Fibroblast of upper back skin (primary cell): ENCODE results near the gene SLC9A9.
A peak's percentile ranks its signal among the peaks of the same experiment; 100 is the strongest.

Experiments
- DNase-seq: peaks from one replicate; pipeline ENCODE4 v3.0.0-alpha.2; 2013

Gene SLC9A9

DNA sequence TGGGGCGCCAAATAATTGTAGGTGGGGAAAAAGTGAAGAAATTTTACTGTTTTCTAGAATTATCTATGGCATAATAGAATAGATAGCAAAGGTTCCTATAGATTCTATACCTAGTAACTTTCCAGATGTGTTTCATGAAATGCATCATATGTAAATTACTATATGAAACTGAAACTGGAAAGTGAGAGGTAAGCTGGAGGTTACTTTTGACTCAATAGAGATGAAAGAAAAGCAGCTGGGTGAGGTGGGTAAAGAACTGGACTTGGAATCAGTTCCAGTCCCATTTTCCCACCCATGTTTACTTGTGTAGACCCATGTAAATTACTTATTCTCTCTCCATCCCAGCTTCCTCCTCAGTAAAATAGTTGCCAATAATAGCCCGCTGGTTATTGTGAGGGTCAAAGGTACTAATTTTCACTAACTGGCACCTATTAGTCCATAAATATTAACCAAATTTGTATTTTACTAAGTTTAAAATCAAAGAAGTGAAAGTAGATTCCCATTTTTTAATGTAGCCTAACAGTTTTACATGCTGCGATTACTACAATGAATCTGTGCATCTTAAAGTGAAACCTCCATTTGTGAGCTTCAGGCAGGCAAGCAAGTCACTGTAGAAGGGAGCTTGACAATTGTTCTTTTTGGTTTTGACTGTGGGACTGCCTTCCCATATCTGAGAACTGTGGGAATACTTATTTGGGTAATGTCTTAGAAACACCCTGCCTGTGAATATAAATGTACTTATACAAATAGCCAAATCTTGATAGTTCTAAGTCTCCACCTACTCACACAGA is 312.1 kb downstream of the SLC9A9 start:
- no peak for DNase-seq

DNA sequence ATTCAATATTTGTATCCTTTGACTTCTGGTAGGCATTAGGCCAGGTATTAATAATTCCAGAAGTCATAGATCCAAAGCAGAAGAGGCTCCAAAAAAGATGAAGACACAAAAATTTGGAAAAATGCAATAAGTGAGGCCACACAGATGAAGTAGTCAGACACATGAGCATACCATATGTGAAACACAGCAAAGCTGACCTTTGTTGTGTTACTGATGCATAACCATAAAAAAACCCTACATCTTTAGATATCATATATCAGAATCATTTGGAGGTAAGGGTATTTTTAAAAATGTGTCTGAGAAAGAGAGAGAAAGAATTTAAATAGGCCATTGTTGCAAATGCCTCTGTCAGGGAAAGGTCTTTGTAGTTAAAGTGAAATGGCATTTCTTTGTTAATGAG is 314.9 kb downstream of the SLC9A9 start:
- no peak for DNase-seq

DNA sequence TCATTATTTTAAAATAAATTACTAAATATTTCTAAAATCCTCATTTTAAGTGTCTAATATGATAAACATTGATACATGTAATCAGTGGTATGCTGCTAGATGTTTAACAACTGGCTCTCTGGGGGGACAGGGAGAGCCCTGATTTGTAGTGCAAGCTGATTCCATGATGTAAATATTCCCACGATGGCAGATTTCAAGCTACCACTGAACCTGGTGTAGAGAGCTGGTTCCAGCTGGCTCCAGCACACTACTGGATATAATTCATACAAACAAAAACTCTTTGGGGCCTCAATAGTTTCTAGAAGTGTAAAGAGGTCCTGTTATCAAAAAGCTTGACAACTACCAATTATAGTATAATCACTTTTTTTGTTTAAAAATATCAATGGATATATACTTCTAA is 316.2 kb downstream of the SLC9A9 start:
- no peak for DNase-seq

DNA sequence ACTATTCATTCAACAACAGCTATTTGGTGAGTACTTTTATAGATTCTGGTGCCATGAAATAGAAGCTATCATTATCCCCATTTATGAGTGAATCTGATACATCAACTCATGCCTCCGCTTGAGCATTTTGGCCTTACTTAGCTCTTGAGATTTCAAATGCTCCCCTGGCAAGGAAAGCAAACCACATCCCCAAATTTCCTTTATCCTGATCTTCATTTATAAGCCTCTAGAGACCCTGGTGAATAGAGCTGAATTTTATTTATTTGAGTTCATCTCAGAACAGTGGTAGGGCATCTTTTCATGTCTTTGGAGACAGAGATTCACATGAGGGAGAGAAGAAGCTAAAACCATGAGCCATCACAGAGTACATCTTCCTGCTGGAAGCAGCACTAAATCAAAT is 317.2 kb downstream of the SLC9A9 start:
- no peak for DNase-seq

DNA sequence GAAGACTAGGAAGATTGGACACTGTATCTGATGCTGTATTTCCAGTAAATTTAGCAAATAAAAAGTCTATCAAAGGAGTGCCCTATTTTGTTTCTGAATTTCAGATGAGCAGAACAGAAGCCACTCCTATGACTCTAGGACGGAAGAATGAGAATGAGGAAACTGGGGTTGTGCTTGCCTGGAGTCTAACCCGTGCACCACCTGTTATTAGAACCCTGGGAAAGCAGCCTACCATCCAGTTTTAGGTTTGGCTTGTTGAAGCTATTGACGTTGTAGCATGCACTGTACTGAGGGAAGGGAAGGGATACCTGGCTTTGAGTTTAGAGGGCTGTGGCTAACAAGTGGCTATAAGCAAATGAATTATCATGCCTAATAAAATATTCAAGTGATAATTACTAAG is 318.5 kb downstream of the SLC9A9 start:
- DNase-seq = no peak

DNA sequence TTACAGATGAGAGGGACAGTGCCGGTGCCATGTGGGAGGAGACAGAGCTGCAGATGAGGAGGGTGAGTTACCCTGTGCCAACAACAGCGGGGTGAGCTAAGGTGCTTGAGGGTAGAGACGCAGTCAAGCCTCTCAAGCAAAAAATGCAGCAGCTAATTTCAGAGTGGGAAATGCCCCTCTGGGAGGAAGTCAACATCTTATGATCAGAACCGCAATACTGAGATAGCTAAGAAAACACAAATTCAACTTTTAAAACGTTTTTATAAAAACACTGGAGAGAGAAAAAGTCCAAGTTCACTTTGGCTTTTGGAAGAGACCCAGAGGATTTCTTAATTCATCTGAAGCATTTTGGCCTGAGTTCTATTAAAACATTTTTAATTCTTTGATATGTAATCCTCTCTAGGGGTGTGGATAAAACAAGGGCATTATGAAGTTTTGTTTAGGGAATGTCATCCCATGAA is 319.2 kb downstream of the SLC9A9 start:
- DNase-seq = no peak

DNA sequence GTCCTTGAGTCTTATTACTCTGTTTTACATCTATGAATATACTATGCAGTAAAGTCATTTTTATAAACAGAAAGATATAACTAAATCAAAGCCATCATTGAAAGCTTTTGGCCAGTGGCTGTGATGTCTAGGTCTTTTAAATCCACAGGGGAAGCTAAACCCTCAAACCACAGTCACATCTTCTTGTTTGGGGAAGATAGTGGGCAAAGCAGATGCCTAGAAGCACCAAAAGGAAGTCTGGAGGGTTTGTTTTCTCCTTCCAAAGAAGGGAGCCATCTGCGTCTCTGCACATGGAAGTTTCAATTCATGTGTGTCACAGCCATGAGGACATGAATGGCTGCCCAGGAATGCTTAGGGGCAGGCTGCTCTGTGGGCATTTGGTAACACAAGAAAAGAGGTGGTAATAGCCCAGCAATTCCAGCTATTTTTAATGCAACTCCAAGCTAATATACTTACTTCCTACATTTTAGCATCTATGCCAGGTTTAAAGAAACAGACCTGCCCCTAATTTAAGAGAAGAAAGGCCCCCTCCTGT is 322.2 kb downstream of the SLC9A9 start:
- peak; percentile 18 for DNase-seq

DNA sequence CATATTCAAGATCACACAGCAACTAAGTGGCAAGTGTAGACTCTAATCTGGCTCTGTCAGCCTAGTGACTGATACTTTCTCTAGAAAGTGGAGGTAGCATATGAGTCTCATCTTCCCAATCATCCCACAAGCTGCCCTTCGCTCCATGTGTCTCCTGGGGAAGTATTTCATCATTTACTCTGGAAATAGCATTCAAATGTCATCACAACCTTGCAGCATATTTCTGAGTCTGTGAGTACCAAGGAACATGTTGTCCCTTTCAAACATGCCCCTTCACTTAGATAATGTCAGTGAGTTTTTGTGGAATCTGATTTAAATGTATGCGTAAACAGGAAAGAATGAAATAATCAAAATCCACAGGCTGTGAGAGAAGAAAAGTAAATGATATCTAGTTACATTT is 322.9 kb downstream of the SLC9A9 start:
- peak; percentile 44 for DNase-seq

DNA sequence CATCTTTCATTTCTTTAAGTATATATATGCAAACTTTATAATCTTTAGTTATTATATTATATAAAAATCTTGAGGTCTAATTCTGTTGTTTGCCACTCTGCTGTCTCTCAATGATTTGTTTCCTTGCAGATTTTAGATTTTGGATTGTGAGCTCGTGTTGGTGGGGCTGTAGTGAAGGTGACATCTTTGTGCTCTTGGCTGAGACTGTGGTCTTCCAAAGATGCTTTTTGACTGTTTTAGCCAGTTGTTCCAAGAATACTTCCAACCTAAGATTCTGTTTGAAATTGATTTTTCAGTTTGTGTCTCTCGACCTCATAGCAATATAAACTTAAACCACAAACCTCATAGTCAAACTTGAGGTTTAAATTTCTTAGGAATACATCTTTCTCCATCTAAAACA is 326.5 kb downstream of the SLC9A9 start:
- DNase-seq = no peak

DNA sequence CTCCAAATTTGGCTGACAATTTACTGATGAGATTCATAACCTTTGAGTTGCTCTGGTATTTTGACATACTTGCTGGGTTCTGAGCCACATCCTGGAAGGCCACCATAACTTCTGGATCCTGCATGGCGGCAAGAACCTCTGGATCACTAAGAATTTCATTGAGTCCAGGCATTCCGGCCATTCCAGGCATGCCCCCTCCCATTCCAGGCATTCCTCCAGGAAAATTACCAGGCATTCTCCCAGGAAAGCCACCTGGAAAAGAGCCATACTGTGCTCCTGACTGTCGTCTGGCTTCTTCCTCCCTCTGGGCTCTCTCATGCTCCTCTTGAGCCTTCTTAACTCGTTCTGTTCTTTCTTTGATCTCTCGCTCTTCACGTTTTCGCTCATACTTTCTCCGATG is 331.1 kb downstream of the SLC9A9 start:
- DNase-seq = peak; percentile 37

DNA sequence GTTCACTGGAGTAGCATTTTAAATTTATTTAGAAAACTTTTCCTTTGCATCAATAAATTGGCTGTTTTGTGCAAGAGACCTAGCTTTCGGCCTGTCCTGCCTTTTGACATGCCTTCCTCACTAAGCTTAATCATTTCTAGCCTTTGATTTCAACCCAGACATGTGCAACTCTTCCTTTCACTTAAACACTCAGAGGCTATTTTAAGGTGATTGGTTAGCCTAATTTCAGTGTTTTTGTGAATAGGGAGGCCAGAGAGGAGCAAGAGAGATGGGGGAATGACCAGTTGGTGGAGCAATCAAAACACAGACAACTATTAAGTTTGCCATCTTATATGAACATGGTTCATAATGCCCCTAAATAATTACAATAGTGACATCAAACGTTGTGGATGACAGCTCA is 333.4 kb downstream of the SLC9A9 start:
- DNase-seq = no peak

DNA sequence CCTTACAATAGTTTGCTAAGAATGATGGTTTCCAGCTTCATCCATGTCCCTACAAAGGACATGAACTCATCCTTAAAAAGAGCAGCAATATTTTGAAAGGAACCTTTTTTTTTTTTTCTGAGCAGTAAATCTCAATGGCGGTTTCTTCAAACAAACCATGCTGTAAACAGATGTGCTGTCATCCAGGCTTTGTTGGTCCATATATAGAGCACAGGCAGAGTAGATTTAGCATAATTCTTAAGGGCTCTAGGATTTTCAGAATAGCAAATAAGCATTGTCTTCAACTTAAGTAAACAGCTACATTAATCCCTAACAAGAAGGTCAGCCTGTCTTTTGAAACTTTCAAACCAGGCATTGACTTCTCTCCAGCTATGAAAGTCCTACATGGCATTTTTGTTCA is 334.2 kb downstream of the SLC9A9 start:
- no peak for DNase-seq

DNA sequence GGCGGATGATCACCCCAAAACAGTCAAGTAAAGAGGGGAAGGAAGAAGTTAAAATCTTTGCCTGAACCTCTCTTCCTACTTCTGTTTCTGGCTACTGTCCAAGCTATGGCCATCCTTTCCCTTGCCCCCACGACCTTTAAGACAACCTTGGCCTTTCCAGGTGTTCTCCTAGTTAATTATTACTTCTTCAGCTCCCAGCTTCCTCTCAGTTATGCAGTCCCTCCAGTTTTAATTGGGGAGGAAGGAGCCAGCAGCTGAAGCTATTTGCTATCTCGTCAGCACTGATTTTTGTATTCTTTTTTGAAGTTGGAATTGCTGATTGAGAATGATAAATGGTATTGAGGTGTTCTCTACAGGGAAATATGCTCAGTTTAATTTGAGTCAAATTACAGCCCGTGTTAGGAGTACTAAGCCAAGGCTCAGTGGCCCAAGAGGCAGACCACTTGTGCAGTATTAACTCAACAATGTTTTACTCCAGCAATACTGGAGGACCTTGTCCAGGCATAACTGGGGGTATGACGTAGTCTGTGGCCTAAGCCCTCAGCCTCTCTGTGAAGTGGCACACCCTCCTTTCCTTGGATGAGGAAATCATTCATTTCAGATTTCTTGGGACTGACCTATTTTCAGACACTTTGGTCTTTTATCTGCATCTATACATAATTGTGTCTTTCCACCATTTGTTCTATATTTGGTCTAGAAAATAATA is 336.9 kb downstream of the SLC9A9 start:
- DNase-seq = no peak

DNA sequence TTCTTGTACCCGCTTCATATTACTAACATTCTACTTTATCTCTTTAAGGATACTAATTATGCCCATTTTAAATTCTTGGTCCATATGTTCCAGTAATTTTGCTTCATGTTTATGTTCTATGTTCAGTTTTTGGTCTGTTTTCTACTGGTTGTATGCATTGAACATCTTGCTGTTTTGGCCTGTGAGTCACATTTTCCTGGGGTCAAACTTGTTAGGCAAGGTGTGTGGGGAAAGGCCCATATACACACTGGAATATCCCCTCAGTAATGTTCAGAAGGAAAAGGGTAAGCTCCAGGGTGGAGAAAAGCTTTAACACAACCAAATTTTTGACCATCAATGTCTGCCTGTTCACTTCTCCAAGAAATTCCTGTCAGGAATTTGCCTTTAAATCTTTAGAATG is 337.7 kb downstream of the SLC9A9 start:
- no peak for DNase-seq

DNA sequence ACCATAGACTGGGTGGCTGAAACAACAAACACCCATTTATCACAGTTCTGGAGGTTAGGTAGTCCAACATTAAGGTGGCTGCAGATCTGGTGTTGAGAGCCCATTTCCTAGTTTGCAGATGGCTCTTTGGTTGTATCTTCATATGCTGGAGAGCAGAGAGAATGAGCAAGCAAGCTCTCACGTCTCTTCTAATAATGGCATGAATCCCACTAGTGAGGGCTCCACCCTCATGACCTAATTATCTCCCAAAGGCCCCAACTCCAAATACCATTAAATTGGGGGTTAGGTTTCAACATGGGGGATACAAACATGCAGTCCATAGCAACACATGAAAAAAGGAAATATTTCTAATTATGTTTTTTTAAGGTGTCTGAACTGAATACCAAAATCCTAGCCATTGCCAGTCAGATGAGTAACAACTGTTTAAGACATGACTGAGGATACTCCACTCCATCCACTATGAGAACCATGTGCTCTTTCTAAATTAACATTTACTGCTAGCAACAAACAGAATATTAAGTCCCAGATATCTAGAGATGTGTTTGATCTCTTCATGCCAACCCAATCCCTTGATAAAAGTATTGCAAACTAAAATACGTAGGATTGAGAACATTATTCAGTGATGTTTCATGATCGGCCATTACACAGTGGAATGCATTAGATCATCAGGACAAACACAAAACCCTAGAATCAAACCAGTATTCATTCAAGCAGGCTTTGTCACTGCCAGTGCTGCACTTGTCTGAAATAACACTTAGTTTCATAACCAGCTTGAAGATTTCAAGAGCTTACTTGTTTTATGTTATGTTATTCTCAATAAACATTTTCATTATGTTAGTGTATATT is 340.3 kb downstream of the SLC9A9 start:
- DNase-seq = peak; percentile 71

DNA sequence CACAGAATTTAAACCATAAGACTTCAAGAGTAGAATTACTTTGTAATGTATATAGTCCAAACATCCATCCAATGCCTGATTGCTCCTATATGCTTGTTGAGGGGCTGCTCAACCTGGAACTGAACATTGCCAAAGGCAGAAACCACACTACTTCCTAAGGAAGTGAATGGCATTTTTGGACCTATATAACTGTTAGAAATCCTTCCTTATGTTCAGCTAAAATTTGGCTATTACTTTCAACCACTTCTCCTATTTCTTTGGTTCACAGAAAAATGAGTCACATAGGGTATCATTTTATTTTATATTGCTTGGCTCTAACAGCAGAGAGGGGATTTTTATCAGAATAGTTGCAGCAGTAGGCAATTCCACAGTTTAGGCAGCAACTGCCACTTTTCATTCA is 342.1 kb downstream of the SLC9A9 start:
- DNase-seq = no peak

DNA sequence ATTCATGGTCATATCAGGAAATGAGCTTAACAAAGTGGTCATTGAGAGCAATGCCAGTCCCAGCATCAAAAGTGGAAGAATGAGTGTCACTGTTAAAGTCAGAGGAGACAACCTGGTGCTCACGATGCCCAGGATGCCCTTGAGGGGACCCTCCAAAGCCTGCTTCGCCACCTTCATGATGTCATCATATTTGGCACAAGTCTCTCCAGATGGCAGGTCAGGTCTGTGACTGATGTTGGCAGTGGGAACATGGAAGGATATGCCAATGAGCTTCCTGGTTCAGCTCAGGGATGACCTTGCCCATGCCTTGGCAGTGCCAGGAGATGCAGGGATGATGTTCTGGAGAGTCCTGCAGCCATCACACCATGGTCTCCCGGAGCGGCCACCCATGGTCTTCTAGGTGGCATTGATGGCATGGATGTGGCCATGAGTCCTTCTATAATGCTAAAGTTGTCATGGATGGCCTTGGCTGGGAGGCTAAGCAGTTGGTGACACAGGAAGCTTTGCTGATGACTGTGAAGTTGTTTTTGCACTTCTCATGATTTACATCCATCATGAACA is 344.9 kb downstream of the SLC9A9 start:
- DNase-seq = no peak

DNA sequence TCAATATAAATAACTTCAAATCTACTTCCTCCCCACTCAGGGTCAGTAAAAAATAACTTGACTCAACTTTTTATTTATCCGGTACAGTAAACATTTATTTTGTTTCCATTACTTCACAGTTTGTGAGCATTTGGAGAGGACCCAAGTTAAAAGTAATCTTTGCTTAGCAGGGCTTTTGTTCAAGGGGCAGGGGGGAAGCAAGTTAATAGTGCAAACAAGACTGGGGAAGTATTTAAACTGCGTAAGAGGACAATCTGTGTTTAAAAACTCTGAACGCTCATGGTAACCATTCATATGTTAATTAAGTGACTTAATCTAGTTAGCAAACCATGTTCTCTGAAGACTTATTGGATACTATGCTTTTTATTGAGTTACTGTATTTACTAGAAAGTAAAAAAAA is 346.2 kb downstream of the SLC9A9 start:
- no peak for DNase-seq

DNA sequence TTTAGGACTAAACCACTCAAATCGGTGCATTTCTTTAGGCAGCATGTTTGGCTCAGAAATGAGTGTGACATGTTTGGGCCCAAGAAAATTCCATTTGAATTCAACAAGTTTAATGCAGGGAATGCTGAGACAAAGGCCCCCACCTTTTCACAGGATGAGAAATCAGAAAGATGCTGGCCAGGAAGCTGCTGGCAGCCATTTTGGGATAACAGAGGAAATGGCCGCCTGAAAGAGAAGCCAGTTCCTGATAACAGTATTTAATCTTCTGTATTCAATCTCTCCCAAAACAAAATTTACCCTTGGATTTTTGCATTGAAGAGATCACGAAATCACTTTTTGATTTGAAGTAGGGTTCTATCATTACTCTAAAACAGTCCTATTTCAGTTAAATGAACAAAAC is 350.9 kb downstream of the SLC9A9 start:
- DNase-seq = no peak

DNA sequence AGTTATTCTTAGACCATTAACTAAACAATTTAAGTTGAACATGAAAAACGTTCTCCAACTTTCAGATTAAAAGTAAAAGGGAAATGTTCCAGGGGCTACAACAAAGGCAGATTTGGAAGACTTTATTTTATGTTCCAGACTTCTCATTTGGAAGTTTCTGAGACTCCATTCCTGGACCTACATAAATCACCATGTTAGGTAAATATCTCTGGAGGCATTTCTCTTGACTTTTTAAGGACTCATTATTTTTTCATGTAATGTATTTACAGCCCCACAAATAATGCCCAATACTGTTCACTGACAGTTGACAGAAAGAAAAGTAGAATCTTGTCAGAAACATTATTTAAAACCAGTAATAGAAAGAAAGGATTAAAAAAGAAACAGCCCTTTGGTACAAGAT is 352.1 kb downstream of the SLC9A9 start:
- DNase-seq = no peak

DNA sequence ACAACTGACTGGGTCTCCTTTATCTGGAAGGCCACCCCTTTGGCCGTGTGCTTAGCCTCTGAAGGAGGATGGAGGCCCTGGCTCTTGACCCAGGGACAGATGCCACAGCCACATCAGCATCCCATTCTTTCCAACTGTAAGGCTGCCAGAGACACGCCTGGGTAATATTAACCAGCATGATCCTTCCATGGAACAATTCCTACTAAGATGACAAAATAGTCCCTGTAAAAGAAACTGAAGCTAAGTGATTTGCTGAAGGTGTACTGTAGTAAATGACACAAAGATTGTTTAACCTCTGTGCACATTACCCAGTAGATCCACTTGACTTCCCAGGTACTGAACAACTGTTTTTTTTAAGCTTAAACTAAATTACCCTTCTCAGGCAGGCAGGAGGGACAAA is 352.7 kb downstream of the SLC9A9 start:
- DNase-seq = no peak

DNA sequence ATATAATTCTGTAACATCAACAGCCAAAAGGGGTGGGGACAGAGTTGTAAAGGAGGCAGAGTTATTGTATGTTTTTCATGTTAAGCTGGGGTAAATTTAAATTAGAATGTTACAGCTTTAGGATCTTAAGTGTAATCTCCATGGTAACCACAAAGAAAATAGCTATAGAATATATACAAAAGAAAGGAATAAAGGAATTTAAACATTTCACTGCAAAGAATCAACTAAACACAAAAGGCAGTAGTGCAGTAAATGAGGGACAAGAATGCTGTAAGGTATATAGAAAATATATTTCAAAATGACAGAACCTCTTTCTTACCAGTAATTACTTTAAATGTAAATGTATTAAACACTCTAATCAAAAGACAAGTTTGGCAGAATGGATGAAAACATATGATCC is 361.7 kb downstream of the SLC9A9 start:
- no peak for DNase-seq
